GM12875 (cell line): Measurements from ENCODE around the gene MAPK6.
A peak's percentile ranks its signal among the peaks of the same experiment; 100 is the strongest.
"Not testable (repeated sequence)": the region's sequence is repeated elsewhere in the genome, so short reads cannot be mapped to it uniquely, and the experiment has no call there.

Experiments used
- H3K4me3 ChIP-seq: one replicate; pipeline ENCODE4 v1.5.1; 2011; ENCODE audit warnings: low read depth, low read length, control low read depth
- TF ChIP-seq, protein P1 (sequence below): IDR thresholded peaks from 2 replicates; pipeline ENCODE4 v1.5.1; 2011; ENCODE audit warnings: low read depth, mild to moderate bottlenecking, control low read depth, inconsistent platforms, low read length, moderate library complexity, borderline replicate concordance; ENCODE audit not compliant: insufficient read depth

The MAPK6 gene

DNA sequence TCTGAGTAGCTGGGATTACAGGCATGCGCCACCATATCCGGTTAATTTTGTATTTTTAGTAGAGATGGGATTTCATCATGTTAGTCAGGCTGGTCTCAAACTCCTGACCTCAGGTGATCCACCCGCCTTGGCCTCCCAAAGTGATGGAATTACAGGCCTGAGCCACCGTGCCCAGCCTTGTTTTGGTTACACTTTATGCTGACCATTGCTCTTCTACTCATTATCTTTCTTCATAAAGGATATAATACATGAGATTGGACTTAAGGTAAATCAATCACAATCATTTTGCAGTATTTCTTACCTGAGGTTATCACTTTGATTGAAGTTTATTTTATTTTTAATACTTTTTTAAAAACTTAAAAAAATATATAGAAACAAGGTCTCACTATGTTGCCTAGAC lies 45.2 kb upstream of the MAPK6 start:
- TF ChIP-seq, protein P1, sequence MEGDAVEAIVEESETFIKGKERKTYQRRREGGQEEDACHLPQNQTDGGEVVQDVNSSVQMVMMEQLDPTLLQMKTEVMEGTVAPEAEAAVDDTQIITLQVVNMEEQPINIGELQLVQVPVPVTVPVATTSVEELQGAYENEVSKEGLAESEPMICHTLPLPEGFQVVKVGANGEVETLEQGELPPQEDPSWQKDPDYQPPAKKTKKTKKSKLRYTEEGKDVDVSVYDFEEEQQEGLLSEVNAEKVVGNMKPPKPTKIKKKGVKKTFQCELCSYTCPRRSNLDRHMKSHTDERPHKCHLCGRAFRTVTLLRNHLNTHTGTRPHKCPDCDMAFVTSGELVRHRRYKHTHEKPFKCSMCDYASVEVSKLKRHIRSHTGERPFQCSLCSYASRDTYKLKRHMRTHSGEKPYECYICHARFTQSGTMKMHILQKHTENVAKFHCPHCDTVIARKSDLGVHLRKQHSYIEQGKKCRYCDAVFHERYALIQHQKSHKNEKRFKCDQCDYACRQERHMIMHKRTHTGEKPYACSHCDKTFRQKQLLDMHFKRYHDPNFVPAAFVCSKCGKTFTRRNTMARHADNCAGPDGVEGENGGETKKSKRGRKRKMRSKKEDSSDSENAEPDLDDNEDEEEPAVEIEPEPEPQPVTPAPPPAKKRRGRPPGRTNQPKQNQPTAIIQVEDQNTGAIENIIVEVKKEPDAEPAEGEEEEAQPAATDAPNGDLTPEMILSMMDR = no peak

DNA sequence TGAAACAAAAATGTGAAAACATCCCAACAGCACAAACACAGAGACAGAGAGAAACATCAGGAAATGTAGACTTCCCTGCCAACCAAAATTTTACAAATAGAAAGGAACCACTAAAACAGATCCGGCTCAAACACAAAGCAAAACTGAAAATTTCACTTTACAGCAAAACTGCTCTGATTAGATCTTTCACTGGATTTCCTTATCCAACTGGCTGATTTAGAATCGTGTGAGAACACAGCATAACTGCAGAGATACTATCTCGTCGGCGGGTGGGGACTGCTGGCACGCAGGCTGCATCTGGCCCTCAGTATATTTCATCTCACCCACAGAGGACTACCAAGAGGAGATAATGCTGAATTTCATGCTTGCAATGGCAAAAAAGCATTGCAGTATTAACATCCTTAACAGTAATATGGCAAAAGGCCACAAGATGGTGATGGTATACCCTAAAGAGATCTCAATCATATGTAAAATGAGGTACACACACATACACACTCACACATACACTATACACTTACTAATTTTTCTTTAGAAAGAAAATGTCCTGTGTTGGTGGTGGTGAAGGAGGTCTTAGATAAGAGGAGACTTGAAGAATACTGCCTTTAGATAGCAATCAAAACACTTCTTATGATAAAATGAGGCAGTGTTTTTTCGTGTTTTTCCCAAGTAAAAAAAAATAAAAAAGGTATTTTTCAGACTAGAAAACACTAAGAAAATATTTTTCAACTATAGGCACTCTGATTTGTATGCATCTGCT lies 36.8 kb upstream of the MAPK6 start:
- TF ChIP-seq, protein P1 = peak; percentile 37; the same call in 1 of the 2 replicates
- H3K4me3 ChIP-seq = peak overlapping the region; percentile 31

More for the DNA sequence above, 45.2 kb upstream of the MAPK6 start:
- no peak overlapping the region for H3K4me3 ChIP-seq

DNA sequence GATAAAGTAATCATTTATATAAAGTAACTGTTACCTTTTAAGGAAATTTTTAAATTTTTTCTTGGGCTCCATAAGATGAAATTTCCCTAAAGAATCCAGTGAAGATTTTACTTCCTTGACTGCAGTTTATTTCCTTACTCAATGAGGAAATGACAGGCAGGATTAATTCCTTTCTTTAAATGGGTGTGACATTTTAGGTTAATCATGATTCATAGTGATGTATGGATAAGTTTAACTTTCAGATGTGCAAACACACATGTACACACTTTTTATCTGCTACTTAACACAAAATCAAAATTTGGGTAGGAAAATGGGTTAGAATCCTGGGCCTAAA lies 36.3 kb upstream of the MAPK6 start:
- H3K4me3 ChIP-seq = no peak overlapping the region
- TF ChIP-seq, protein P1 = no peak

DNA sequence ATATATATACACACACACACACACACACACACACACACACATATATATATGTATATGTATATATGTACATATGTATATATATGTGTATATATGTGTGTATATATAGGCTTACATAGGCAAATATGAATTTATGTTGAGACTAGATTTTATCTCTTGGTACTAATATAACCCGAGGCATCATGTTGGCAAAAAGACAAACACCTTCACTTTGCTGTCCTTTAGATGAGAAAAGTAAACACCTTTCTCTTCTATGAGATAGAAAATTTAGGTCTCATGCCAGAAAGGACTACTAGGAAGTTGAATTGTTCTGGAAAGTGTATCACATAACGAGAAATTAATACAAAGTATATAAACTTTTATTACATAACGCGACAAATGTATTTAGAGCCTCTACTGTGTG lies 27.9 kb upstream of the MAPK6 start:
- TF ChIP-seq, protein P1 = no peak

DNA sequence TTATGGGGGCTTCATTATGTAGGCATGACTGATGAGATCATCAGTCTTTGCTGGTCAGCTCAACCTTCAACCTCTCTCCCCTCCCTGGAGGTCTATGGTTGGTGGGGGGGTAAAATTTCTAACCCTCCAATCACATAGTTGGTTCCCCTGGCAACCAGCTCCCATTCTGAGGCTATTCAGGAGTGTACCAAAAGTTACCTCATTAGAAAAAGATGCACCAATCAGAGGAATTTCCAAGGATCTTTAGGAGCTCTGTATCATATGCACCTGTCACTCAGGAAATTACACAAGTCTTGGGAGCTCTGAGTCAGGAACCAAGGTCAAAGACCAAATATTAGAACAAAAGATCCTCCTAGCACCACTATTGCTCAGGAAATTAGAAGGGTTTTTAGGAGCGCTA lies 26.1 kb upstream of the MAPK6 start:
- no peak overlapping the region for H3K4me3 ChIP-seq
- TF ChIP-seq, protein P1 = no peak

More for the DNA sequence above, 27.9 kb upstream of the MAPK6 start:
- no peak overlapping the region for H3K4me3 ChIP-seq

DNA sequence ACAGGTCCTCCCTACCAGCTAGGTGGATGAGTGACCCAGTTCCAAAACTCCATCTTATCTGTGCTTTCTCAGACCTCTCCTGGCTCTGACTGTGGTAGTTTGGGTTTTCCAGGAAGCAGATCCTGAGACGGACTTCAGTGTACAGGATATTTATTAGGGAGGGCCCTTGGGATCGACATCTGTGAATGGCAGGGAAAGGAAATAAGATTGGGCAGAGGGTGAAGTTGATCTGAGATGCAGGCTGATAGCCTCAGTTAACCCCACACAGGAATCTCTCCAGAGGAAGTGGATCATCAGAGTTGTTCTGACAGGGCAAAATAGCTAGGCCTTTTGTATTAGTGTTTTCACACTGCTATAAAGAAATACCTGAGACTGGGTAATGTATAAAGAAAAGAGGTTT lies 16.7 kb upstream of the MAPK6 start:
- H3K4me3 ChIP-seq = no peak overlapping the region
- TF ChIP-seq, protein P1 = no peak

DNA sequence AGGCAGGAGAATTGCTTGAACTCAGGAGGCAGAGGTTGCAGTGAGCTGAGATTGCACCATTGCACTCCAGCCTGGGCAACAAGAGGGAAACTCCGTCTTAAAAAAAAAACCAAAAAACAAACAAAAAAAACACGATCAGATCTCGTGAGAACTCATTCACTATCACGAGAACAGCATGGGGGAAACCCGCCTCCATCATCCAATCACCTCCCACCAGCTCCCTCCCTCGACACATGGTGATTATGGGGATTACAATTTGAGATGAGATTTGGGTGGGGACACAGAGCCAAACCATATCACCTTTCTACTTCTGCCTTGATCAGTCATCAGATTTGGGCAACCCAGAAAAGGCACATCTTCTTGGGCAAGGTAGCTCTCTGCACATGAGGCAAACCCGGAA lies 15.9 kb upstream of the MAPK6 start:
- H3K4me3 ChIP-seq = not testable (repeated sequence)

DNA sequence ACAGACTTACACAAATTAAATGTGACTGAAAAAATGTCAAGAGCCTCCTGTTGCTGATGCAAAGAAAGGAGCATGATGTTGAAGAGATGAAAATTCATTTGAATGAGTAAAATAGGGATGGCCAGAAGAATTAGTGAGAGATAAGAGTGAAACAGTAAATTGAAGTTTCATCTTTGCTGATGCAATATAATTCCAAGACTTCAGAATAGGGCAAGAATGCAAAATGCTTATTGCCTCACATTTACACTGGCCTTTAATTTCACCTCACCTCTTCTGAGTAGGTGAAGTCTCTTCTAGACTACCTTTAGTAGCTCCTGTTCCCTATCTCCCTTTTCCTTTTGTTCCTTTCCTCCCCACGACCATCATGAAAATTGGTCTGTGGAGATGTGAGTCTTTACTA lies 15.3 kb upstream of the MAPK6 start:
- H3K4me3 ChIP-seq = no peak overlapping the region
- TF ChIP-seq, protein P1 = no peak
